ENCODE results near the gene PDYN.

Gene PDYN

DNA sequence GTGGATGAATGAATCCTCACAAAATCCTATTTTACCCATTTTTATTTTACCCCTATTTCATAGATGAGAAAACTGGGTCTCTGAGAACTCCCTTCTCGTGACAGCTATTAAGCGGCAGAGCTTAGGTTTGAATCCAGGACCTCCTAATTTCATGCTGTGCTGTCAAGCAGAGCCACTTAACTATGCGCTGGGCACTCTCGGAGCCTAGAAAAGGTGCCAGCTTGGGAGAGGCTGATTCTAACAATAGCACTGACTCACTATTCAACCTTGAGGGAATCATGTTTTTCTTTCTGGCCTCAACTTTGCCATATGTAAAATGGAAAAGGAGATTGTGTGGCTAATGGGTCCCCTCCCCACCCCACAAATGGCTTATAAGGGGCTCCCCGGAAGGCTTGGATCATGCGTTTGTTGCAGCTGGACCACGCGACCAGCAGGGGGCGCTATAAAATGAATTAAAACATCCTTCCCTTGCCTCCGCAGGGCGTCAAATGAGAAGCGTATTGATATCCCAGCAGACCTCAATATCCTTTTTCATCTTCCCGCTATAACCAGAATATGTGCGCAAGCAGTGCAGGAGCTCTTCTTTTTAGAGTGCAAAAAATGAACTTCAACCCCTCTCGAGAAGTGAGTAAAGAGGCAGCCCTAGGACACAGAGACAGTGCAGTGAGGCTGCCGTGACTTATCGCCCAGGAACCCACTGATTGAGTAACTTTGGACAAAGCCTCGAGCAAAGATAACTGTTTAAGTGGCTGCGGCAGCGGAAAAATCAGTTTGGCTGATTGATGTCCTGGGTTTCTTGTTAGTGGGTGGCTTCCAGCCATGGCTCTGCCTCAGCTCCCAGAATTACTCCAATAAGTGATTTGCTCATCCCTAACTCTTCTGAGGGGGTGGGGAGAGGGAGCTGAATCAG is 12.8 kb upstream of the PDYN start:
- H3K9me3 ChIP-seq (ENCODE audit: control insufficient read depth, insufficient read depth, low read length), result no peaks in the 10 kb centered on the region
- H3K4me1 ChIP-seq (ENCODE audit: control insufficient read depth, insufficient read depth, low read length), result peaks cover 33% of the 10 kb centered on the region
- no peak overlapping the region for H3K4me3 ChIP-seq (ENCODE audit: low read depth, low read length)
- no peak overlapping the region for H3K9ac ChIP-seq (ENCODE audit: low read depth, low read length)
- H3K36me3 ChIP-seq (ENCODE audit: control insufficient read depth, insufficient read depth, low read length), result no peaks in the 10 kb centered on the region
- H3K27me3 ChIP-seq (ENCODE audit: control insufficient read depth, insufficient read depth, low read length), result peaks cover 29% of the 10 kb centered on the region
- H3K27ac ChIP-seq (ENCODE audit: low read depth, low read length), result peak overlapping the region; percentile 14

DNA sequence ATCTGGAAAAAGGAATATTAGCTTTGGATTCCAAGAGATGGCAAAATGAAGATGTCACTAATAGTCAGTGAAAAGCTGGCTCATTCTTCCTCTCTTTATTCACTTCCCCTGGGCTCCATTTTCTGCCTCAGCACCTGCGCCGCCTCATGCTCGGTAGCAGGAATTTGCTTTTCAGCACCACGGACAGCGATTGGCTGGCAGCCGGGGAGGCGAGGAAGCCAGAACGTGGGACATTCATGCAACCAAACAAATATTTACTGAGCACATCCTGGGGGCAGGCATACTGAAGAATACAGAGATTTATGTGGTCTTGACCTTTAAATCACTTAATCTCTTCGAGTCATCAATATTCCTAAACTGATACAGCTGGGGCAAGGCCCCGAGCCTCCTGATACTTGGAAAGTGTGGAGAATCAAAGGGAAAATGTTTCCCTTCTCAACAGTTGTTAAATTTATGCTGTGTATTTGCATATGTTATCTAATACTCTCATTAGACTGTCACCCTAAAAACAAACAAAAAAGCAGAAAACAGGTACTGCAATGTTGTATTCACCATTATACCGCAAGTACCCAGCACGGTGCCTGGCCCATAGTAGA is 12.1 kb upstream of the PDYN start:
- Histone ChIP-seq H3K9me3 (ENCODE audit: control insufficient read depth, insufficient read depth, low read length) (no peaks in the 10 kb centered on the region), H3K27me3 (ENCODE audit: control insufficient read depth, insufficient read depth, low read length) (peaks cover 29% of the 10 kb centered on the region), H3K27ac (ENCODE audit: low read depth, low read length) (peak overlapping the region; percentile 14), H3K4me3 (ENCODE audit: low read depth, low read length) (no peak overlapping the region), H3K36me3 (ENCODE audit: control insufficient read depth, insufficient read depth, low read length) (no peaks in the 10 kb centered on the region), H3K4me1 (ENCODE audit: control insufficient read depth, insufficient read depth, low read length) (peaks cover 33% of the 10 kb centered on the region), H3K9ac (ENCODE audit: low read depth, low read length) (no peak overlapping the region)

DNA sequence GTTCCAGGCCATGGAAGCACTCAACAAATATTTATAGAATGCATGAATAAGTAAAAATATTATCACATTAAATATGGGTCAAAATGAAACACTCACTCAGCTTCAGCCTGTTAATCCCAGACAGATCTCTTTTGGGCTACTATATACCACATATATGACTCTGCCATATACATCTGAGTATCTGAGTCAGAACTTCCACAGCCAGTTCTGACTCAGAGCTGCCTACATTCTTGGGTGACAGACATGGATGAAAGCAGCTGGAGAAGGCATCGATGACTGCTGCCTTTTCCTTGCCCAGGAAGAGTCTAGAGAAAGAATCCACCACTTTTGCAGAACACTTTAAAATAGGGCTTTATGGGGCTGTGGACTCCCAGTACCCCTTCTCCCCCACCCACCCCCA is 11.5 kb upstream of the PDYN start:
- H3K9ac ChIP-seq (ENCODE audit: low read depth, low read length), result no peak overlapping the region
- no peaks in the 10 kb centered on the region for H3K36me3 ChIP-seq (ENCODE audit: control insufficient read depth, insufficient read depth, low read length)
- H3K4me3 ChIP-seq (ENCODE audit: low read depth, low read length), result no peak overlapping the region
- no peak overlapping the region for H3K27ac ChIP-seq (ENCODE audit: low read depth, low read length)
- H3K4me1 ChIP-seq (ENCODE audit: control insufficient read depth, insufficient read depth, low read length), result peaks cover 29% of the 10 kb centered on the region
- no peaks in the 10 kb centered on the region for H3K9me3 ChIP-seq (ENCODE audit: control insufficient read depth, insufficient read depth, low read length)
- H3K27me3 ChIP-seq (ENCODE audit: control insufficient read depth, insufficient read depth, low read length), result peaks cover 28% of the 10 kb centered on the region

DNA sequence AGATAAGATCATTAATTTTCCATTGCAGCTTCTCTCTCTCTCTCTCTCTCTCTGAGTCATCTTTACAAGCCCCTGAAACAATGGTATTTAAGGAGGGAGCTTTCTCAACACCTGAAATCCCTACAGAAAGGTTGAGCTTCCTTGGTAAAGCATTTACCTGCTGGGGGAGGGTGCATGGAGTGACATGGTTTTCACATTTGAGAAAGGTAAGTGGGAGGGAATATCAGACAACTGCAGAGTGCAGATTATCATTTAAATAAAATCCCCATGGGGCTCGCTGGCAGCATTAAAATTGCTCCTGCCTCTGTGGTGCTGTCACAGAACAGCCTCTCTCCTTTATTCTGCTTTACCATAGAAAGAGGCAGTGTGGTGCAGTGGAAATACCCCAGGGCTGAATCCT is 10.3 kb upstream of the PDYN start:
- Histone ChIP-seq H3K4me1 (ENCODE audit: control insufficient read depth, insufficient read depth, low read length) (peaks cover 26% of the 10 kb centered on the region), H3K4me3 (ENCODE audit: low read depth, low read length) (no peak overlapping the region), H3K9ac (ENCODE audit: low read depth, low read length) (no peak overlapping the region), H3K27me3 (ENCODE audit: control insufficient read depth, insufficient read depth, low read length) (peaks cover 17% of the 10 kb centered on the region), H3K36me3 (ENCODE audit: control insufficient read depth, insufficient read depth, low read length) (no peaks in the 10 kb centered on the region), H3K9me3 (ENCODE audit: control insufficient read depth, insufficient read depth, low read length) (no peaks in the 10 kb centered on the region), H3K27ac (ENCODE audit: low read depth, low read length) (peak overlapping the region; percentile 29)

DNA sequence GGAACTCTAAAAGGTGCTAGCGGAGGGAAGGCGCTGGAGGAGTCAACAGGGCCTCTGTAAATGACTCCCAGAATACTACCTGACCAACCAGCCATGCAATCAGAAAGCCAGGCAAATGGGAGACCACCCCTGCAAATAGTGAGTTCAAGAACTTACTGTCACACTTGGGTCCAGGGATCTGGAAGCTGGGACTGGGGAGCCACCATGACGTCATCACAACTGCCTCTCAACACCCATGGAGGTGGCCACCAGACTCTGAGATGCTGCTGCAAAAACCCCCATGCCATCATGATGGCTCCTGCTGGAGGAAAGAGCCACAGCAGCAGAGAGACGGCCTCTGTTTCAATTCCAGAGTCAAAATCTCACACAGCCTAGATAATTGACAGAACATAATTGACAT is 8.5 kb upstream of the PDYN start:
- Histone ChIP-seq H3K4me3 (ENCODE audit: low read depth, low read length) (no peak overlapping the region), H3K36me3 (ENCODE audit: control insufficient read depth, insufficient read depth, low read length) (no peaks in the 10 kb centered on the region), H3K27me3 (ENCODE audit: control insufficient read depth, insufficient read depth, low read length) (peaks cover 6% of the 10 kb centered on the region), H3K9me3 (ENCODE audit: control insufficient read depth, insufficient read depth, low read length) (no peaks in the 10 kb centered on the region), H3K9ac (ENCODE audit: low read depth, low read length) (no peak overlapping the region), H3K27ac (ENCODE audit: low read depth, low read length) (no peak overlapping the region), H3K4me1 (ENCODE audit: control insufficient read depth, insufficient read depth, low read length) (peaks cover 20% of the 10 kb centered on the region)

DNA sequence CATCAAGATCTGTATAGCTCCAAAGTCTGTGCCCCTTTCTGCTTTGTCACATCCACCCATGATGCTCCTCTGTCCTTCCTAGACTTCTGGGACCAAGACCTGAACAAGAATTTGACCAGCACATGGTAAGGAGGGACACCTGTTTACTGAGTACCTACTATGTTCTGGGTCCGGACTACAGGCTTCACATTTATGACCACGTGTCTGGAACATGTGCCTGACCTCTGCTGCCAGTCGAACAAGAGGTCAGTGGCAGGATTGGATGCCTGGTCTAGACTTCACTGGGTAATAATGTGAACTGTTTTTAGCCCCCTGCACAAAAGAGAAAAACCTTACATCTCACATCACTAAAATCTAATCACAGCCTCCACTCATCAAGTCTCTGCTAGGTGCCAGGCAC is 7.3 kb upstream of the PDYN start:
- H3K4me1 ChIP-seq (ENCODE audit: control insufficient read depth, insufficient read depth, low read length), result peaks cover 12% of the 10 kb centered on the region
- H3K9ac ChIP-seq (ENCODE audit: low read depth, low read length), result no peak overlapping the region
- H3K27me3 ChIP-seq (ENCODE audit: control insufficient read depth, insufficient read depth, low read length), result no peaks in the 10 kb centered on the region
- no peaks in the 10 kb centered on the region for H3K36me3 ChIP-seq (ENCODE audit: control insufficient read depth, insufficient read depth, low read length)
- H3K9me3 ChIP-seq (ENCODE audit: control insufficient read depth, insufficient read depth, low read length), result no peaks in the 10 kb centered on the region
- no peak overlapping the region for H3K27ac ChIP-seq (ENCODE audit: low read depth, low read length)
- H3K4me3 ChIP-seq (ENCODE audit: low read depth, low read length), result no peak overlapping the region

DNA sequence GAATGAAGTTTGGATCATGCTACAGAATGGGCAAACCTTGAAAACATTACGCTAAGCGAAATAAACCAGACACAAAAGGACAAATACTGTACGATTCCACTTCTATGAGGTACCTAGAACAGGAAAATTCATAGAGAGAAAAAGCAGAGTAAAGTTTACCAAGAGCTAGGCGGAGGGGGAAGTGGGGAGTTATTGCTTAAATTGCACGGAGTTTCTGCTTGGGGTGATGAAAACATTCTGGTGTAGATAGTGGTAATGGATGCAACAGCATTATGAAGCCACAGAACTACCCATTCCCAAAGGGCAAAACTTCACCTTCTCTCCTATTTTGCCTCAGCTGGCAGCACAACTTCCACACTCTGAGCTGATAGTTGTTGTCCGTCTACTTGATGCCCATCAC is 6.4 kb upstream of the PDYN start:
- peaks cover 10% of the 10 kb centered on the region for H3K4me1 ChIP-seq (ENCODE audit: control insufficient read depth, insufficient read depth, low read length)
- no peak overlapping the region for H3K4me3 ChIP-seq (ENCODE audit: low read depth, low read length)
- H3K9ac ChIP-seq (ENCODE audit: low read depth, low read length), result no peak overlapping the region
- no peak overlapping the region for H3K27ac ChIP-seq (ENCODE audit: low read depth, low read length)
- no peaks in the 10 kb centered on the region for H3K9me3 ChIP-seq (ENCODE audit: control insufficient read depth, insufficient read depth, low read length)
- no peaks in the 10 kb centered on the region for H3K36me3 ChIP-seq (ENCODE audit: control insufficient read depth, insufficient read depth, low read length)
- no peaks in the 10 kb centered on the region for H3K27me3 ChIP-seq (ENCODE audit: control insufficient read depth, insufficient read depth, low read length)

DNA sequence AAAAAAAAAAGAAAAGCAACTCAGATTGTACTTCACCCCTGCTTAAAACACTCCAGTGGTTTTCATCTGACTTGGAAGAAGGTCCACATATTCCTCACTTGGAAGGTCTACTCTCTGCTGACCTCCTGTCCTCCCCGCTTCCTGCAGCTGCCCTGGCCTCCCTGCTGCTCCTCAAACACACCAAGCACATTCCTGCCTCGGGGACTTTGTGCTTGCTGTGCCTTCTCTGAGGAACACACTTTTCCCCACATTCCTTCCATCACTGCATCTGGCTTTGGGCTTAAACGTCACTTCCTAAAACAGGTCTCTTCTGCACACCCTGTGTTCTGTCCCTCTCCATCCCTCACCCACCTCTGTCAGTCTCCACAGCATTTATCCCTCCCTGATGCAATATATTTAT is 4.9 kb upstream of the PDYN start:
- no peaks in the 10 kb centered on the region for H3K27me3 ChIP-seq (ENCODE audit: control insufficient read depth, insufficient read depth, low read length)
- no peaks in the 10 kb centered on the region for H3K36me3 ChIP-seq (ENCODE audit: control insufficient read depth, insufficient read depth, low read length)
- H3K9ac ChIP-seq (ENCODE audit: low read depth, low read length), result no peak overlapping the region
- H3K4me1 ChIP-seq (ENCODE audit: control insufficient read depth, insufficient read depth, low read length), result peaks cover 5% of the 10 kb centered on the region
- no peak overlapping the region for H3K4me3 ChIP-seq (ENCODE audit: low read depth, low read length)
- no peak overlapping the region for H3K27ac ChIP-seq (ENCODE audit: low read depth, low read length)
- no peaks in the 10 kb centered on the region for H3K9me3 ChIP-seq (ENCODE audit: control insufficient read depth, insufficient read depth, low read length)

DNA sequence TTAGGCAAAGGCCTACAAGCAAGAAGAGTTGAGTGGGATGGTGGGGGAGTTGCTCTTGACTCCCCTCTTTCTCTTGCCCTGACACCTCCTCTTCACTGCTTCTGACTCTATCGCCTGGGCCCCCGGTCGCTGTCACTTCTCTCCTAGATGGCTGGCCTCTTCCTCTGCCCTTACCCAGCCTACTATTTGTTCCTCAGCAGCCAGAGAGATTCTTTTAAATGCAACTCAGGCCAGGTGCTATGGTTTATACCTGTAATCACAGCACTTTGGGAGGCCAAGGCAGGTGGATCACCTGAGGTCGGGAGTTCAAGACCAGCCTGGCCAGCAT is 4.3 kb upstream of the PDYN start:
- no peaks in the 10 kb centered on the region for H3K27me3 ChIP-seq (ENCODE audit: control insufficient read depth, insufficient read depth, low read length)
- no peak overlapping the region for H3K9ac ChIP-seq (ENCODE audit: low read depth, low read length)
- no peaks in the 10 kb centered on the region for H3K9me3 ChIP-seq (ENCODE audit: control insufficient read depth, insufficient read depth, low read length)
- no peak overlapping the region for H3K27ac ChIP-seq (ENCODE audit: low read depth, low read length)
- no peak overlapping the region for H3K4me3 ChIP-seq (ENCODE audit: low read depth, low read length)
- 0 out of 2 replicates have a peak, but pooled peaks cover 4% of the 10 kb centered on the region for H3K4me1 ChIP-seq (ENCODE audit: control insufficient read depth, insufficient read depth, low read length)
- H3K36me3 ChIP-seq (ENCODE audit: control insufficient read depth, insufficient read depth, low read length), result no peaks in the 10 kb centered on the region

DNA sequence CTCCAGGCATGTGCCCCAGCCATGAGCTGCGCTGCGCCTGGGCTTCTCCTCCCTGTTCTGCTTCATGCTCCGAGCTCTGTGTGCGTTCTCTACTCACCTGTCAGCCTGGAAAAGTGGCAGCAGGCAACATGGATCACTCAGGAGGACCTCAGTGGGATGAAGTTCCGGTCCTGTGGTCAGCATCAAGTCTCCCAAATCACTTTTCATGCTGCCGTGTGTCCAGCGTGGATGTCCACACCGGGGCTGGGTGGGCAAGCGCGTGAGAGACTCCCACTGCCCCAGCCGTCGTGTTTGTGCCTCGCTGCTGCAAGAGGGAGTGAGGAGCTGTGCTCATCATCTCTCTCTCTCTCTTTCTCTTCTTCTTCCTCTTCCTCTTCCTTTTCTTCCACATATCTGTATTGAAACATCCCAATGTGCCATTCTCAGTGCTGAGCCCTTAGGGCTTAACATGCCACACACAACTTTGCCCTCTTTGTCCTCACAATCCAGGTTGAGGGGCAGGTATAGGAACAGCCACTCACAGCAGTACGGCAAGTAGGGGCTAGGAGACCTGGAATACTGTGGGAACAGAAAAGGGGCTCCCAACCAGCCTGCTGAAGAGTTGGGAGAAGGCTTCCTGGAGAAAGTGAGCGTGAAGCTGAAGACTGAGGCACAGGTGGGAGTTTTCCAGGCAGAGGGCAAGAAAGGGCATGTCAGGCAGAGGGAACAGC is 3.8 kb upstream of the PDYN start:
- H3K9me3 ChIP-seq (ENCODE audit: control insufficient read depth, insufficient read depth, low read length), result no peaks in the 10 kb centered on the region
- H3K9ac ChIP-seq (ENCODE audit: low read depth, low read length), result no peak overlapping the region
- 0 out of 2 replicates have a peak, but pooled peaks cover 4% of the 10 kb centered on the region for H3K4me1 ChIP-seq (ENCODE audit: control insufficient read depth, insufficient read depth, low read length)
- no peaks in the 10 kb centered on the region for H3K36me3 ChIP-seq (ENCODE audit: control insufficient read depth, insufficient read depth, low read length)
- H3K27me3 ChIP-seq (ENCODE audit: control insufficient read depth, insufficient read depth, low read length), result no peaks in the 10 kb centered on the region
- H3K27ac ChIP-seq (ENCODE audit: low read depth, low read length), result no peak overlapping the region
- H3K4me3 ChIP-seq (ENCODE audit: low read depth, low read length), result no peak overlapping the region
